A673 (cell line): Measurements from ENCODE around the gene LSM3. TPM values are rescaled to one million over a fixed set of nuclear protein-coding genes. Genes with fewer than 3 reads are reported as not detected.

Source experiments
- BruUV-seq: library from RNA; stranded (reverse); fragments of 400-500 nt; replicated peaks from 2 replicates; lab custom pipeline; 2021; lab: Mats Ljungman, UMichigan
- CTCF ChIA-PET: fragments of 300-600 bp; sonication (Branson Sonifier 250); formaldehyde crosslinking; loops from one replicate; lab custom pipeline; 2022; ENCODE audit warnings: antibody characterized with exemption; lab: Charles Lee
- POLR2A ChIA-PET: fragments of 300-600 bp; sonication (Branson Sonifier 250); formaldehyde crosslinking; loops from one replicate; lab custom pipeline; 2022; ENCODE audit warnings: antibody characterized with exemption; ENCODE audit not compliant: low non-redundant PET; lab: Charles Lee
- DNase-seq: peaks from one replicate; pipeline ENCODE4 v3.0.0-alpha.2; 2015; ENCODE audit warnings: low spot score
- H3K27ac ChIP-seq: fragments of 200-600 bp; sonication (generic); 2 replicates; pipeline ENCODE4 v1.5.1; 2016; ENCODE audit warnings: mixed run types, low read depth, mild to moderate bottlenecking, mixed read lengths, antibody characterized with exemption, low read length; ENCODE audit not compliant: poor library complexity, severe bottlenecking
- H3K27me3 ChIP-seq: fragments of 200-600 bp; sonication (generic); replicated peaks from 2 replicates; pipeline ENCODE4 v1.6.1; 2017; ENCODE audit warnings: mixed run types, low read depth, mild to moderate bottlenecking, mixed read lengths, antibody characterized with exemption, low read length; ENCODE audit not compliant: insufficient read depth, poor library complexity
- H3K36me3 ChIP-seq: fragments of 200-600 bp; sonication (generic); 2 replicates; pipeline ENCODE4 v1.6.1; 2016; ENCODE audit warnings: mixed run types, mild to moderate bottlenecking, mixed read lengths, antibody characterized with exemption, low read length; ENCODE audit not compliant: insufficient read depth, poor library complexity, severe bottlenecking
- H3K4me1 ChIP-seq: fragments of 200-600 bp; sonication (generic); 2 replicates; pipeline ENCODE4 v1.6.1; 2017; ENCODE audit warnings: mixed run types, mild to moderate bottlenecking, mixed read lengths, antibody characterized with exemption, low read length; ENCODE audit not compliant: insufficient read depth, poor library complexity, severe bottlenecking
- H3K4me3 ChIP-seq: fragments of 200-600 bp; sonication (generic); 2 replicates; pipeline ENCODE4 v1.5.1; 2016; ENCODE audit warnings: low read depth, mixed run types, mild to moderate bottlenecking, mixed read lengths, low read length; ENCODE audit not compliant: poor library complexity, severe bottlenecking
- H3K9me3 ChIP-seq: fragments of 200-600 bp; sonication (generic); 2 replicates; pipeline ENCODE4 v1.6.1; 2016; ENCODE audit warnings: mixed run types, low read depth, mild to moderate bottlenecking, mixed read lengths, antibody characterized with exemption, low read length; ENCODE audit not compliant: poor library complexity, severe bottlenecking
- CTCF ChIP-seq: fragments of 300-800, 200-600 bp; sonication (generic); conservative IDR thresholded peaks from 2 replicates; pipeline ENCODE4 v1.5.1; 2017; ENCODE audit warnings: low read depth, mild to moderate bottlenecking, antibody characterized with exemption, low read length, moderate library complexity, mixed read lengths
- EZH2 ChIP-seq: fragments of 200-600 bp; sonication (generic); IDR thresholded peaks from 2 replicates; pipeline ENCODE4 v1.6.1; 2017; ENCODE audit warnings: borderline replicate concordance, low read depth, mild to moderate bottlenecking, mixed read lengths, antibody characterized with exemption, low read length; ENCODE audit not compliant: poor library complexity, severe bottlenecking
- intact Hi-C: fragments of 100-400 bp; cut with micrococcal nuclease; formaldehyde crosslinking; loops from one replicate; pipeline ENCODE4 v1.10.0; 2022; ENCODE audit not compliant: unreplicated experiment
- total RNA-seq: library from RNA; stranded (reverse); gene quantifications from 2 replicates; pipeline ENCODE4 v1.2.3, GENCODE V29; 2021

Gene LSM3
- total RNA-seq, 1 experiment from 2014 or later = 29.4 TPM

- ChIA-PET POLR2A (no interaction called here), CTCF (no interaction called here)
- Histone ChIP-seq H3K36me3 (peaks cover 89% of the 10 kb centered on the region), H3K4me3 (no peak overlapping the region), H3K27ac (no peak overlapping the region), H3K4me1 (no peaks in the 10 kb centered on the region), H3K9me3 (peaks cover 3% of the 10 kb centered on the region), H3K27me3 (no peaks in the 10 kb centered on the region)
- TF ChIP-seq EZH2 (no peak), CTCF (no peak)
- BruUV-seq = no TSS peak
- intact Hi-C loops = no loop called here
- no peak for DNase-seq
These were observed 16.4 kb upstream of the LSM3 start for GRCh38 chr3:14162178-14162577.

- Histone ChIP-seq H3K4me1 (peaks cover 21% of the 10 kb centered on the region), H3K27ac (no peak overlapping the region), H3K27me3 (no peaks in the 10 kb centered on the region), H3K36me3 (peaks cover 86% of the 10 kb centered on the region), H3K4me3 (no peak overlapping the region), H3K9me3 (no peaks in the 10 kb centered on the region)
- no peak for DNase-seq
- intact Hi-C loops = no loop called here
- TF ChIP-seq CTCF (no peak), EZH2 (no peak)
- ChIA-PET POLR2A (no interaction called here), CTCF (no interaction called here)
- BruUV-seq = no TSS peak
These were observed 11.6 kb upstream of the LSM3 start for GRCh38 chr3:14166877-14167603.

- Histone ChIP-seq H3K27ac (peak overlapping the region; percentile 84), H3K36me3 (peaks cover 72% of the 10 kb centered on the region), H3K9me3 (no peaks in the 10 kb centered on the region), H3K4me3 (no peak overlapping the region), H3K4me1 (peaks cover 24% of the 10 kb centered on the region), H3K27me3 (no peaks in the 10 kb centered on the region)
- intact Hi-C loops = no loop called here
- POLR2A ChIA-PET = no interaction called here
- BruUV-seq = no TSS peak
- DNase-seq = no peak
- CTCF ChIA-PET = no interaction called here
- no peak for TF ChIP-seq EZH2
- TF ChIP-seq CTCF = no peak
These were observed 9.2 kb upstream of the LSM3 start for GRCh38 chr3:14169435-14169834.
